SU-DHL-6 (cell line): Measurements from ENCODE around the gene TEX101.

Experiments
- H2AFZ ChIP-seq: fragments of 200-600 bp; sonication (generic); 2 replicates; pipeline ENCODE4 v1.6.1; 2014; ENCODE audit warnings: low read depth, mild to moderate bottlenecking, moderate library complexity, mixed read lengths, antibody characterized with exemption, low read length; ENCODE audit not compliant: severe bottlenecking
- H3F3A ChIP-seq: fragments of 200-600 bp; shearing (Covaris generic); 2 replicates; pipeline ENCODE4 v1.6.0; 2016; ENCODE audit warnings: antibody characterized with exemption, mild to moderate bottlenecking; ENCODE audit not compliant: insufficient read depth
- H3K27ac ChIP-seq: fragments of 200-600 bp; sonication (generic); 2 replicates; pipeline ENCODE4 v1.5.1; 2016; ENCODE audit warnings: low read depth, mild to moderate bottlenecking, low read length, moderate library complexity, mixed read lengths
- H3K27me3 ChIP-seq: fragments of 200-600 bp; sonication (generic), shearing (Covaris generic); 2 replicates; pipeline ENCODE4 v1.6.0; 2014; ENCODE audit warnings: mild to moderate bottlenecking, low read length
- H3K36me3 ChIP-seq: fragments of 200-600 bp; sonication (generic); 2 replicates; pipeline ENCODE4 v1.6.1; 2014; ENCODE audit warnings: mild to moderate bottlenecking, low read length, mixed read lengths
- H3K4me2 ChIP-seq: fragments of 300-600, 200-600 bp; shearing (Covaris generic), sonication (generic); 2 replicates; pipeline ENCODE4 v1.6.0; 2014; ENCODE audit warnings: low read length, low read depth, mild to moderate bottlenecking; ENCODE audit not compliant: poor library complexity, severe bottlenecking
- H3K4me3 ChIP-seq: fragments of 200-600 bp; sonication (generic); 2 replicates; pipeline ENCODE4 v1.5.1; 2014; ENCODE audit warnings: antibody characterized with exemption, low read length, mild to moderate bottlenecking, mixed read lengths; ENCODE audit not compliant: insufficient read depth, poor library complexity, severe bottlenecking
- H3K79me2 ChIP-seq: fragments of 200-600 bp; sonication (generic); 2 replicates; pipeline ENCODE4 v1.6.1; 2014; ENCODE audit warnings: mild to moderate bottlenecking, low read length, moderate library complexity; ENCODE audit not compliant: insufficient read depth
- H3K9ac ChIP-seq: fragments of 200-600 bp; sonication (generic); 2 replicates; pipeline ENCODE4 v1.7.0; 2014; ENCODE audit warnings: mild to moderate bottlenecking, low read length
- H3K9me2 ChIP-seq: fragments of 200-600 bp; sonication (generic); replicated peaks from 2 replicates; pipeline ENCODE4 v1.6.1; 2014; ENCODE audit warnings: low read length; ENCODE audit not compliant: insufficient read depth
- H3K9me3 ChIP-seq: fragments of 200-600 bp; sonication (generic); 2 replicates; pipeline ENCODE4 v1.6.1; 2014; ENCODE audit warnings: low read length, mixed read lengths; ENCODE audit not compliant: insufficient read depth
- H4K20me1 ChIP-seq: fragments of 200-600 bp; sonication (generic); 2 replicates; pipeline ENCODE4 v1.6.1; 2014; ENCODE audit warnings: low read depth, mild to moderate bottlenecking, antibody characterized with exemption, low read length, moderate library complexity, mixed read lengths
- CTCF ChIP-seq: fragments of 200-600 bp; sonication (generic); IDR thresholded peaks from one replicate; pipeline ENCODE4 v1.5.1; 2017; ENCODE audit warnings: antibody characterized with exemption, mild to moderate bottlenecking, low read length, moderate library complexity; ENCODE audit not compliant: insufficient read depth, poor library complexity, severe bottlenecking
- EZH2phosphoT487 ChIP-seq: fragments of 200-600 bp; sonication (generic), shearing (Covaris generic); conservative IDR thresholded peaks from 2 replicates; pipeline ENCODE4 v1.6.1; 2018; ENCODE audit warnings: mild to moderate bottlenecking, antibody characterized with exemption, low read length, moderate library complexity, mixed read lengths

TEX101 gene

DNA sequence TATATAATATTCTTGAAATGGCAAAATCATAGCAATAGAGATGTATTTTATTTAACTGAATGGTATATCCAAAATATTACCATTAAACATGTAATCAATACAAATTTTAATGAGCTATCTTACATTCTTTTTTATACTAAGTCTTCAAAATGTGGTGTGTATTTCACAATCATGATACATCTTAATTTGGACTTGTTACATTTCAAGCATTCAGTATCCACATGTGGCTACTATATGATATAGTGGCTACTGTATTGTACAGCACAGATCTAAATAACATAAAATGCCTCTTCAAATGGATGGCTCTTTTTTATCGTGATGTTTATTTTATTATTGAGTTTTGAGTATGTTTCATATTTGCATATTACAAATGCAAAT is 8.0 kb downstream of the TEX101 start:
- no peaks in the 10 kb centered on the region for H3K36me3 ChIP-seq
- no peaks in the 10 kb centered on the region for H4K20me1 ChIP-seq
- H3K27me3 ChIP-seq, result no peaks in the 10 kb centered on the region
- H2AFZ ChIP-seq, result no peak overlapping the region
- H3K27ac ChIP-seq, result no peak overlapping the region
- H3K9me2 ChIP-seq, result no peaks in the 10 kb centered on the region
- no peaks in the 10 kb centered on the region for H3K79me2 ChIP-seq
- no peaks in the 10 kb centered on the region for H3F3A ChIP-seq
- H3K4me2 ChIP-seq, result no peak overlapping the region
- no peaks in the 10 kb centered on the region for H3K9me3 ChIP-seq
- no peak overlapping the region for H3K4me3 ChIP-seq
- no peak overlapping the region for H3K9ac ChIP-seq
- TF ChIP-seq CTCF (no peak), EZH2phosphoT487 (no peak)

GRCh38 chr19:43423779-43424178 is 9.1 kb downstream of the TEX101 start:
- Histone ChIP-seq H4K20me1 (no peaks in the 10 kb centered on the region), H3K36me3 (no peaks in the 10 kb centered on the region), H3K9ac (no peak overlapping the region), H3K4me2 (no peak overlapping the region), H3K79me2 (no peaks in the 10 kb centered on the region), H3K4me3 (no peak overlapping the region), H3K27ac (no peak overlapping the region), H3K9me2 (no peaks in the 10 kb centered on the region), H3K27me3 (no peaks in the 10 kb centered on the region), H3K9me3 (no peaks in the 10 kb centered on the region), H2AFZ (no peak overlapping the region), H3F3A (no peaks in the 10 kb centered on the region)
- no peak for TF ChIP-seq EZH2phosphoT487
- TF ChIP-seq CTCF, result no peak

DNA sequence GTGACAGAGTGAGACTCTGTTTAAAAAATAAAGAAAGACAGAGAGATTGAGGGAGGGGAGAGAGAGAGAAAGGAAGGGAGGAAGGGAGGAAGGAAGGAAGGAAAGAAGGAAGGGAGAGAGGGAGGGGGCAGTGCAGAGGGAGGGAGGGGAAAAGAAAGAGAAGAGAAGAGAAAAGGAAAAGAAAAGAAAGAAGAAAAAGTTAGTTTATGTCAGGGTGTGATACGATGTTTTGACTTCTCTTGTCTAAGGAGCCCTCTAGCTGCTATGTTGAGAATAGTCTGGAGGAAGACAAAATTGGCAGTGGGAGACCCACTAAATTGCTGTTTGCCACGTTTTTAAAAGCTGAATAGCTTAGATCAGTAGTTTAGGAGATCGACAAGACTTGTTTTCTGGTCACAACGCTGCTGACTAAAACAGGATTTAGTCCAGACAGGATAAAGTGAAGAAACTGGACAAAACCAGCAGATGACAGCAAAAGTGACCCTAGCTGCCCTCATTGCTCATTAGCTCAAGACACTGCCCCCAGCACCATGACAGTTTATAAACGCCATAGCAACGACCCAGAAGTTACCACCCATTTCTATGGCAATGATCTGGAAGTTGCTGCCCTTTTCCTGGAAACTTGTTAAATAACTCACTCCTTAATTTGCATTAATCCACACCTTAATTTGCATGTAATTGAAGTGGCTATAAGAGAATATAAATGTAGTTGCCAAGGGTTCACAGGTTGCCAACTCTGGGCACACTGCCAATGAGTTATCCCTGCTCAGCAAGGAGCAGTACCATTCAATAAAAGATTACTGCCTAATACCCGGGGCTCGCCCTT is 11.1 kb downstream of the TEX101 start:
- H3K4me2 ChIP-seq, result no peak overlapping the region
- no peak overlapping the region for H3K9ac ChIP-seq
- H4K20me1 ChIP-seq, result no peaks in the 10 kb centered on the region
- H3K27ac ChIP-seq, result no peak overlapping the region
- no peaks in the 10 kb centered on the region for H3K79me2 ChIP-seq
- no peaks in the 10 kb centered on the region for H3K36me3 ChIP-seq
- H3K9me3 ChIP-seq, result no peaks in the 10 kb centered on the region
- TF ChIP-seq EZH2phosphoT487 (no peak), CTCF (peak; percentile 31)
- H2AFZ ChIP-seq, result no peak overlapping the region
- no peaks in the 10 kb centered on the region for H3K9me2 ChIP-seq
- H3K4me3 ChIP-seq, result no peak overlapping the region
- no peaks in the 10 kb centered on the region for H3F3A ChIP-seq
- no peaks in the 10 kb centered on the region for H3K27me3 ChIP-seq
